GM23248 (cell line): ENCODE data around the gene AK6. TPM values are rescaled to one million over a fixed set of nuclear protein-coding genes. Genes with fewer than 3 reads are reported as not detected.
"Not testable (repeated sequence)": the region's sequence is repeated elsewhere in the genome, so short reads cannot be mapped to it uniquely, and the experiment has no call there.

Experiments
- DNase-seq: peaks from one replicate; pipeline ENCODE4 v3.0.0-alpha.2; 2015
- H2AFZ ChIP-seq: fragments of 200-600 bp; sonication (generic); 2 replicates; pipeline ENCODE4 v1.6.1; 2016; ENCODE audit warnings: antibody characterized with exemption
- H3F3A ChIP-seq: fragments of 200-600 bp; sonication (generic); 2 replicates; pipeline ENCODE4 v1.6.1; 2016; ENCODE audit warnings: mild to moderate bottlenecking, antibody characterized with exemption, mixed run types; ENCODE audit not compliant: insufficient read depth
- H3K27ac ChIP-seq: fragments of 200-600 bp; sonication (generic); 2 replicates; pipeline ENCODE4 v1.5.1; 2016; ENCODE audit warnings: mild to moderate bottlenecking
- H3K27me3 ChIP-seq: fragments of 200-600 bp; sonication (generic); replicated peaks from 2 replicates; pipeline ENCODE4 v1.6.1; 2016; ENCODE audit warnings: mild to moderate bottlenecking; ENCODE audit not compliant: insufficient read depth
- H3K36me3 ChIP-seq: fragments of 200-600 bp; sonication (generic); 2 replicates; pipeline ENCODE4 v1.6.1; 2016; ENCODE audit warnings: low read depth, mild to moderate bottlenecking
- H3K4me1 ChIP-seq: fragments of 200-600 bp; sonication (generic); 2 replicates; pipeline ENCODE4 v1.6.1; 2016; ENCODE audit warnings: mild to moderate bottlenecking; ENCODE audit not compliant: insufficient read depth
- H3K4me2 ChIP-seq: fragments of 200-600 bp; sonication (generic); one replicate; pipeline ENCODE4 v1.6.1; 2016; ENCODE audit warnings: mild to moderate bottlenecking; ENCODE audit not compliant: unreplicated experiment
- H3K4me3 ChIP-seq: fragments of 200-600 bp; sonication (generic); 2 replicates; pipeline ENCODE4 v1.5.1; 2016; ENCODE audit warnings: mild to moderate bottlenecking
- H3K79me2 ChIP-seq: fragments of 200-600 bp; sonication (generic); 2 replicates; pipeline ENCODE4 v1.6.1; 2016; ENCODE audit warnings: mild to moderate bottlenecking; ENCODE audit not compliant: insufficient read depth
- H3K9ac ChIP-seq: fragments of 200-600 bp; sonication (generic); 2 replicates; pipeline ENCODE4 v1.6.1; 2016; ENCODE audit warnings: mild to moderate bottlenecking
- H3K9me2 ChIP-seq: fragments of 200-600 bp; sonication (generic); 2 replicates; pipeline ENCODE4 v1.6.1; 2016; ENCODE audit warnings: mixed run types, mild to moderate bottlenecking, moderate library complexity; ENCODE audit not compliant: insufficient read depth
- H3K9me3 ChIP-seq: fragments of 200-600 bp; sonication (generic); one replicate; pipeline ENCODE4 v1.6.1; 2017; ENCODE audit warnings: low read depth
- H4K20me1 ChIP-seq: fragments of 200-600 bp; sonication (generic); 2 replicates; pipeline ENCODE4 v1.6.0; 2016; ENCODE audit not compliant: insufficient read depth
- EZH2 ChIP-seq: fragments of 200-600 bp; sonication (generic); IDR thresholded peaks from 2 replicates; pipeline ENCODE4 v1.6.1; 2018; ENCODE audit warnings: antibody characterized with exemption, mild to moderate bottlenecking; ENCODE audit not compliant: insufficient read depth, poor library complexity, severe bottlenecking
- EZH2phosphoT487 ChIP-seq: fragments of 200-600 bp; sonication (generic); IDR thresholded peaks from 2 replicates; pipeline ENCODE4 v1.6.1; 2018; ENCODE audit warnings: antibody characterized with exemption, moderate library complexity, mild to moderate bottlenecking, low read depth; ENCODE audit not compliant: insufficient read depth
- whole genome bisulfite sequencing, 2 experiments: methylation state at CpG; one replicate each; pipeline ENCODE4 v1.1.6; 2015 to 2017; ENCODE audit warnings: low lambda C conversion rate in 2 of 2, low coverage in 1 of 2; ENCODE audit errors: missing lambda C conversion rate in 2 of 2; 5-methylcytosine and 5-hydroxymethylcytosine counted together
- in situ Hi-C: fragments of 300-500 bp; cut with MboI; formaldehyde crosslinking; loops from 2 replicates; pipeline ENCODE4 v1.15.0; 2020
- polyA plus RNA-seq: library from polyadenylated mRNA; unstranded; fragments of >200 nt; fragmentation: Nextera tagmentation; extraction: Ambion mirVana; gene quantifications from 2 replicates; pipeline ENCODE4 v1.2.1, GENCODE V29; 2016
- total RNA-seq: library from RNA; depleted of rRNA; stranded (reverse); fragments of >200 nt; shearing (Covaris generic); gene quantifications from 2 replicates; pipeline ENCODE4 v1.2.3, GENCODE V29; 2014

The AK6 gene
- total and polyA plus RNA-seq, 2 experiments from 2014 or later = 17.0 to 125 TPM

DNA sequence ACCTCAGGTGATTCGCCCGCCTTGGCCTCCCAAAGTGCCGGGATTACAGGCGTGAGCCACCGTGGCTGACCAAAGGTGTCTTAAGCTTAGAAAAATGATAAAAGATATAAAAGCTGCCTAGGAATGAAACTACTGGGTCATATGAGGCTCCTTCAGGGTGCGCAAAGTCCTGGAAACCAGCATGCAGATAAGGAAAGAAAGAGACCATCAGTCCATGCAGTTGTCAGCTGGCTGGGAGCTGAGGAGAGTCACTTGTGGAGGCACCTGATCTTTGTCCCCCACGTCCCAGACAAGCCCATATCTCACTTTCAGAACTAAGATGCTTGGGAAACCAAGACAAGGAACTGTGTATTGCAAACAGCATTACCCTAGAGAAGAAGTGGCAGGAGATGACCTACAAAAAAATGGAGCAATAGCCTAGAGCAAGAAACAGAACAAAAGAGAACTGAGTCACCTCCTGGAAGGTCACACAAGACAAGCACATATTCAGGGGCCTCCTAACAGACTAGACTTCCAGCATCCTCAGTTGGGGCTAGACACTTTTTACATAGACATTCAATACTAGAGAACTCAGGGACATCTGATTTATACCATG, 33.9 kb downstream of the AK6 start:
- Histone ChIP-seq H3K4me3 (no peak overlapping the region), H3K9me2 (no peaks in the 10 kb centered on the region), H3K27ac (no peak overlapping the region), H3K9ac (no peak overlapping the region), H4K20me1 (no peaks in the 10 kb centered on the region), H3K36me3 (no peaks in the 10 kb centered on the region), H3K27me3 (no peaks in the 10 kb centered on the region), H3F3A (peaks cover 4% of the 10 kb centered on the region; the same call in 1 of the 2 replicates), H3K4me1 (0 out of 2 replicates have a peak, but pooled peaks cover 3% of the 10 kb centered on the region), H3K4me2 (no peak overlapping the region), H3K9me3 (no peaks in the 10 kb centered on the region), H2AFZ (peak overlapping the region; percentile 83; the same call in 1 of the 2 replicates), H3K79me2 (no peaks in the 10 kb centered on the region)
- in situ Hi-C loops = no loop called here
- TF ChIP-seq EZH2 (no peak), EZH2phosphoT487 (no peak)
- 86 to 89% methylated on average over 7 of the region's 7 CpGs for WGBS, 2 experiments
- peak; percentile 36 for DNase-seq

DNA sequence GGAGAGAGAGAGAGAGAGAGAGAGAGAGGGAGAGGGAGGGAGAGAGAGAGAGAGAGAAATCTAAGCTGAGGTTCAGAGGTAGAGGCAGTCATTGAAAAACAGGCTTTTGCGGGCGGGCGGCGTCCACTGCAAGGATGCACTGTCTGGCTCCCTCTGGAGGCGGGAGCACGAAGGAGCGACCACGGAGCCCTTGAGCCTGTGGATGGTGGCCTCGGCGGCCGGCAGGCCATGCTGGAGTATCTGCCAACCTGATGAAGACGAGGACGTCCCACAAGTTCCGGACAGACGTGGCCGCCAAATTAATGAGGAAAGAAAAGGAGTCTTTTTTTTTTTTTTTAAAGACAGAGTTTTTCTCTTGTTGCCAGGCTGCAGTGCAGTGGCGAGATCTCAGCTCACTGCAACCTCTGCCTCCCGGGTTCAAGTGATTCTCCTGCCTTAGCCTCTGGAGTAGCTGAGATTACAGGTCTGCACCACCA, 34.5 kb downstream of the AK6 start:
- Histone ChIP-seq H2AFZ (peak overlapping the region; percentile 83), H3K9ac (no peak overlapping the region), H4K20me1 (no peaks in the 10 kb centered on the region), H3K4me1 (0 out of 2 replicates have a peak, but pooled peaks cover 3% of the 10 kb centered on the region), H3K27me3 (no peaks in the 10 kb centered on the region), H3K27ac (no peak overlapping the region), H3K79me2 (no peaks in the 10 kb centered on the region), H3K4me3 (no peak overlapping the region), H3F3A (peaks cover 4% of the 10 kb centered on the region; the same call in 1 of the 2 replicates), H3K9me3 (no peaks in the 10 kb centered on the region), H3K4me2 (no peak overlapping the region), H3K9me2 (no peaks in the 10 kb centered on the region), H3K36me3 (no peaks in the 10 kb centered on the region)
- in situ Hi-C loops = no loop called here
- no peak for TF ChIP-seq EZH2phosphoT487
- 12 to 19% methylated on average over 16 to 18 of the region's 18 CpGs for WGBS, 2 experiments
- peak; percentile 91 for DNase-seq

DNA sequence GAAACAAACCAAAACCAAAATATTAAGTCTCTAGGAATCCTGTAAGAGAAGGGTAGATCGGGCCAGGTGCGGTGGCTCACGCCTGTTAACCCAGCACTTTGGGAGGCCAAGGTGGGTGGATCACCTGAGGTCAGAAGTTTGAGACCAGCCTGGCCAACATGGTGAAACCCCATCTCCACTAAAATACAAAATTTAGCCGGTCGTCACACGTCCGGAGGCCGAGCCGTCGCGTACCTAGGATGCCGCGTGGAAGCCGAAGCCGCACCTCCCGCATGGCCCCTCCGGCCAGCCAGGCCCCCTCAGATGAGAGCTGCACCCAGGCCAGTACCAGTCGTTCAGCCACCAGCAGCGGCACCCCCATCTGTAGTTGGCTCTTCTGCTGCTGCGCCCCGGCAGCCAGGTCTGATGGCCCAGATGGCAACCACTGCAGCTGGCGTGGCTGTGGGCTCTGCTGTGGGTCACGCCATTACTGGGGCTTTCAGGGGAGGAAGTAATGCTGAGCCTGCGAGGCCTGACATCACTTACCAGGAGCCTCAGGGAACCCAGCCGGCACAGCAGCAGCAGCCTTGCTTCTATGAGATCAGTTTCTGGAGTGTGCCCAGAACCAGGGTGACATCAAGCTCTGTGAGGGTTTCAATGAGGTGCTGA, 35.5 kb downstream of the AK6 start:
- H3K79me2 ChIP-seq, H3K9me2 ChIP-seq, H3K4me1 ChIP-seq, in situ Hi-C loops, H3F3A ChIP-seq, H3K36me3 ChIP-seq, H3K9me3 ChIP-seq, DNase-seq, H4K20me1 ChIP-seq, H3K4me3 ChIP-seq, H2AFZ ChIP-seq, H3K9ac ChIP-seq, H3K27me3 ChIP-seq, H3K27ac ChIP-seq, H3K4me2 ChIP-seq: not testable (repeated sequence)
- WGBS, 2 experiments = 92 to 93% methylated on average over 25 of the region's 25 CpGs

DNA sequence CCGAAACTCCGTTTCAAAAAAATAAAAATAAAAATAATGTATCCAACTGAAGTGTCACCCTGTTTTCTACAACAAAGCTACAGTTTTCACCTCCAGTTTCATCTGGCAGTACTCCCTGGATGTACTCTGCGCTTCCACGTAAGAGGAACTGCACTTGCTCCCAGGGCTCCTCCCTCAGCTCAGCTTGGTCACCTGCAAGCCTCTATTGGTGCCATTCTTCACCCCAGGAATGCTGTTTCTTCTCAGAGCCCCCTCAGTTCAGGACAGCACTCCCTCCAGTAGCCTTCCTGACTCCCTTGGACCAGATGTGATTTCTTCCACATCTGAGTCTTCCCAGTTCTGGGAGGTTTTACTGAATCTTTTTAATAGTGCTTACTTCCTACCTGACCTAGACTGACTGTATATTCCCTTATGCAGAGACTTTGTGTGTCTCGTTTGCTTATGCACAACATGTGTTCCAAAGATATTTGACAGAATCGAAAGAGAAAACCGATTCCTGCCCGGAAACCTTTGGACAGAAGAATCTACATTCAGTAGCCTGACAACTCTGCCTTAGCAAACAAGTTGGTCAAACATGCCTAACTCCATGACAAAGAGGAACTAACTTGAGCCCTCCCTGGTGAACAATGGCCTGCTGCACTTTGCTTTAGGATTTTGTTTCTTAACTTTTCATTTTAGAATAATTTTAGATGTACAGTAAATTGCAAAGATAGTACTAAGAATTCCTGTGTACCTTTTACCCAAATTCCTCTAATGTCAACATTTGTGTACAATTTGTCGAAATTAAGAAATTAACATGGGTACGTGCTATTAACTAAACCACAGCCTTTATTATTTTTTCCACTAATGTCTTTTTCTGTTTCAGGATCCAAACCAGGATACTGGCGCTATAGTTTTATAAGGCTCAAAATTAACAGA, 37.5 kb downstream of the AK6 start:
- Histone ChIP-seq H3K4me3 (peak overlapping the region; percentile 75), H2AFZ (peak overlapping the region; percentile 95), H3K4me2 (peak overlapping the region; percentile 78), H4K20me1 (no peaks in the 10 kb centered on the region), H3K9me2 (no peaks in the 10 kb centered on the region), H3K79me2 (no peaks in the 10 kb centered on the region), H3F3A (peaks cover 4% of the 10 kb centered on the region; the same call in 1 of the 2 replicates), H3K9me3 (no peaks in the 10 kb centered on the region), H3K9ac (peak overlapping the region; percentile 69), H3K4me1 (0 out of 2 replicates have a peak, but pooled peaks cover 3% of the 10 kb centered on the region), H3K27ac (no peak overlapping the region), H3K27me3 (no peaks in the 10 kb centered on the region), H3K36me3 (no peaks in the 10 kb centered on the region)
- 66 to 67% methylated on average over 11 of the region's 11 CpGs for WGBS, 2 experiments
- DNase-seq = peak; percentile 18
- in situ Hi-C loops = no loop called here
- TF ChIP-seq EZH2phosphoT487 = no peak
- no peak for TF ChIP-seq EZH2
